ENCODE measurements around the gene MYOF. TPM values are rescaled to one million over a fixed set of nuclear protein-coding genes. Genes with fewer than 3 reads are reported as not detected.

Gene MYOF
- total RNA-seq, 1 donor from 2014 or later, result 132 TPM

Other genes starting within 250 kb of the MYOF start
- gene CEP55, start 14.3 kb upstream of the MYOF start, total RNA-seq, result 0.35 TPM
- 4.9 TPM for gene FFAR4, start 84.3 kb upstream of the MYOF start, total RNA-seq
- gene RBP4, start 118.9 kb upstream of the MYOF start, total RNA-seq, result 18.6 TPM
- gene PDE6C, start 130.2 kb upstream of the MYOF start, total RNA-seq, result not detected
- 12.0 TPM for gene FRA10AC1, start 220.3 kb upstream of the MYOF start, total RNA-seq

Measured in upper lobe of right lung (tissue), 1 donor.